Measurements from ENCODE around the gene MYO3A. TPM values are rescaled to one million over a fixed set of nuclear protein-coding genes. Genes with fewer than 3 reads are reported as not detected.

MYO3A gene
- total RNA-seq, 1 experiment from 2014 or later: not detected

GRCh38 chr10:25966844-25967243, 32.8 kb downstream of the MYO3A start:
- ChIA-PET POLR2A (no interaction called here), CTCF (no interaction called here)
- H3K4me3 ChIP-seq (ENCODE audit: low read depth, low read length): no peak overlapping the region
- no peaks in the 10 kb centered on the region for H3K36me3 Mint-ChIP-seq (ENCODE audit: insufficient read depth, unreplicated experiment)
- no peak overlapping the region for H3K4me3 Mint-ChIP-seq (ENCODE audit: unreplicated experiment)
- no peaks in the 10 kb centered on the region for H3K36me3 ChIP-seq (ENCODE audit: control insufficient read depth, insufficient read depth, low read length)
- H3K27me3 ChIP-seq (replicated peaks; ENCODE audit: control insufficient read depth, insufficient read depth, low read length): no peaks in the 10 kb centered on the region
- H3K9me3 Mint-ChIP-seq (ENCODE audit: unreplicated experiment): no peaks in the 10 kb centered on the region
- H3K27ac Mint-ChIP-seq (ENCODE audit: unreplicated experiment): no peak overlapping the region
- H3K9me3 ChIP-seq: no peaks in the 10 kb centered on the region
- intact Hi-C loops (cut with micrococcal nuclease; ENCODE audit: unreplicated experiment): no loop called here
- DNase-seq: no peak
- no peaks in the 10 kb centered on the region for H3K4me1 Mint-ChIP-seq (ENCODE audit: low read depth, unreplicated experiment)
- BruUV-seq (replicated peaks): no TSS peak
- no peaks in the 10 kb centered on the region for H3K4me1 ChIP-seq
- no peak for TF ChIP-seq CTCF (IDR thresholded peaks at IDR 0.05; ENCODE audit: insufficient read depth in 1 of 2, low read depth in 1 of 2, low read length in 1 of 2, severe bottlenecking in 1 of 2, unreplicated experiment in 1 of 2)
- H3K27me3 Mint-ChIP-seq (ENCODE audit: insufficient read depth, unreplicated experiment): peaks cover 4% of the 10 kb centered on the region

GRCh38 chr10:25972631-25973030, 38.6 kb downstream of the MYO3A start:
- no TSS peak for BruUV-seq (replicated peaks)
- Histone ChIP-seq H3K36me3 (ENCODE audit: control insufficient read depth, insufficient read depth, low read length) (no peaks in the 10 kb centered on the region), H3K27me3 (replicated peaks; ENCODE audit: control insufficient read depth, insufficient read depth, low read length) (no peaks in the 10 kb centered on the region), H3K4me1 (no peaks in the 10 kb centered on the region), H3K9me3 (no peaks in the 10 kb centered on the region), H3K4me3 (ENCODE audit: low read depth, low read length) (no peak overlapping the region)
- no peak for DNase-seq
- H3K9me3 Mint-ChIP-seq (ENCODE audit: unreplicated experiment): no peaks in the 10 kb centered on the region
- no peak overlapping the region for H3K4me3 Mint-ChIP-seq (ENCODE audit: unreplicated experiment)
- no peak for TF ChIP-seq CTCF (IDR thresholded peaks at IDR 0.05; ENCODE audit: insufficient read depth in 1 of 2, low read depth in 1 of 2, low read length in 1 of 2, severe bottlenecking in 1 of 2, unreplicated experiment in 1 of 2)
- CTCF ChIA-PET: no interaction called here
- H3K36me3 Mint-ChIP-seq (ENCODE audit: insufficient read depth, unreplicated experiment): no peaks in the 10 kb centered on the region
- no peak overlapping the region for H3K27ac Mint-ChIP-seq (ENCODE audit: unreplicated experiment)
- H3K27me3 Mint-ChIP-seq (ENCODE audit: insufficient read depth, unreplicated experiment): peaks cover 6% of the 10 kb centered on the region
- H3K4me1 Mint-ChIP-seq (ENCODE audit: low read depth, unreplicated experiment): no peaks in the 10 kb centered on the region
- POLR2A ChIA-PET: no interaction called here
- intact Hi-C loops (cut with micrococcal nuclease; ENCODE audit: unreplicated experiment): no loop called here

- H3K4me1 Mint-ChIP-seq (ENCODE audit: low read depth, unreplicated experiment): no peaks in the 10 kb centered on the region
- no peaks in the 10 kb centered on the region for H3K9me3 ChIP-seq
- DNase-seq: no peak
- intact Hi-C loops (cut with micrococcal nuclease; ENCODE audit: unreplicated experiment): no loop called here
- no peak overlapping the region for H3K27ac Mint-ChIP-seq (ENCODE audit: unreplicated experiment)
- H3K27me3 Mint-ChIP-seq (ENCODE audit: insufficient read depth, unreplicated experiment): peaks cover 9% of the 10 kb centered on the region
- no peak for TF ChIP-seq CTCF (IDR thresholded peaks at IDR 0.05; ENCODE audit: insufficient read depth in 1 of 2, low read depth in 1 of 2, low read length in 1 of 2, severe bottlenecking in 1 of 2, unreplicated experiment in 1 of 2)
- H3K27me3 ChIP-seq (replicated peaks; ENCODE audit: control insufficient read depth, insufficient read depth, low read length): no peaks in the 10 kb centered on the region
- H3K9me3 Mint-ChIP-seq (ENCODE audit: unreplicated experiment): no peaks in the 10 kb centered on the region
- ChIA-PET POLR2A (no interaction called here), CTCF (no interaction called here)
- H3K4me3 Mint-ChIP-seq (ENCODE audit: unreplicated experiment): no peak overlapping the region
- H3K4me1 ChIP-seq: no peaks in the 10 kb centered on the region
- H3K4me3 ChIP-seq (ENCODE audit: low read depth, low read length): no peak overlapping the region
- BruUV-seq (replicated peaks): no TSS peak
- no peaks in the 10 kb centered on the region for H3K36me3 Mint-ChIP-seq (ENCODE audit: insufficient read depth, unreplicated experiment)
- H3K36me3 ChIP-seq (ENCODE audit: control insufficient read depth, insufficient read depth, low read length): no peaks in the 10 kb centered on the region
These were observed 40.9 kb downstream of the MYO3A start for GRCh38 chr10:25974897-25975459.

All from Caco-2 (cell line).